ENCODE results near the gene SLC35A5.

GRCh38 chr3:112587336-112587735 lies 25.5 kb downstream of the SLC35A5 start:
- TF ChIP-seq CTCF (IDR thresholded peaks at IDR 0.05) (no peak), HMGXB4 (CRISPR knock-in tag; IDR thresholded peaks at IDR 0.05) (no peak), NFATC4 (CRISPR knock-in tag; IDR thresholded peaks at IDR 0.05) (no peak), MXD4 (CRISPR knock-in tag; IDR thresholded peaks at IDR 0.05; ENCODE audit: borderline replicate concordance) (no peak), TEAD4 (CRISPR knock-in tag; IDR thresholded peaks at IDR 0.05) (no peak), USF2 (CRISPR knock-in tag; IDR thresholded peaks at IDR 0.05) (no peak), MAX (CRISPR knock-in tag; IDR thresholded peaks at IDR 0.05) (no peak)
